Mesothelial cell of epicardium (in vitro differentiated cells): Measurements from ENCODE around the gene SLC34A1. TPM values are rescaled to one million over a fixed set of nuclear protein-coding genes. Genes with fewer than 3 reads are reported as not detected.
A peak's percentile ranks its signal among the peaks of the same experiment; 100 is the strongest.

Experiments used
- DNase-seq, 2 experiments: peaks; one replicate each; pipeline ENCODE4 v3.0.0; 2021; ENCODE audit warnings: low spot score in 2 of 2; ENCODE audit not compliant: unreplicated experiment in 2 of 2
- H3K27ac Mint-ChIP-seq: 2 replicates; pipeline ENCODE4 v1.8.0; 2021; ENCODE audit warnings: mixed read lengths
- H3K27me3 Mint-ChIP-seq: 2 replicates; pipeline ENCODE4 v1.8.0; 2021; ENCODE audit warnings: low read depth, mixed read lengths
- H3K36me3 Mint-ChIP-seq: 2 replicates; pipeline ENCODE4 v1.8.0; 2021; ENCODE audit warnings: mixed read lengths
- H3K4me1 Mint-ChIP-seq: 2 replicates; pipeline ENCODE4 v1.8.0; 2021; ENCODE audit warnings: mixed read lengths
- H3K4me3 Mint-ChIP-seq: 2 replicates; pipeline ENCODE4 v1.8.0; 2021; ENCODE audit warnings: mild to moderate bottlenecking, moderate library complexity, mixed read lengths
- H3K9me3 Mint-ChIP-seq: 2 replicates; pipeline ENCODE4 v1.8.0; 2021; ENCODE audit warnings: mixed read lengths
- CTCF ChIP-seq: fragments of 200-600 bp; sonication (generic); IDR thresholded peaks from one replicate; pipeline ENCODE4 v1.5.0; 2021; ENCODE audit warnings: antibody characterized with exemption; ENCODE audit not compliant: unreplicated experiment
- total RNA-seq: library from RNA; stranded (reverse); gene quantifications from 3 replicates; pipeline ENCODE4 v1.2.1, GENCODE V29; 2021

Gene SLC34A1
- total RNA-seq, 1 donor from 2014 or later: not detected

GRCh38 chr5:177389241-177390169 lies 5.3 kb downstream of the SLC34A1 start:
- Mint-ChIP-seq H3K27me3 (no peaks in the 10 kb centered on the region), H3K4me1 (peaks cover 13% of the 10 kb centered on the region), H3K27ac (peak overlapping the region; percentile 84), H3K9me3 (no peaks in the 10 kb centered on the region), H3K36me3 (no peaks in the 10 kb centered on the region), H3K4me3 (no peak overlapping the region)
- TF ChIP-seq CTCF: no peak
- DNase-seq: no peak

DNA sequence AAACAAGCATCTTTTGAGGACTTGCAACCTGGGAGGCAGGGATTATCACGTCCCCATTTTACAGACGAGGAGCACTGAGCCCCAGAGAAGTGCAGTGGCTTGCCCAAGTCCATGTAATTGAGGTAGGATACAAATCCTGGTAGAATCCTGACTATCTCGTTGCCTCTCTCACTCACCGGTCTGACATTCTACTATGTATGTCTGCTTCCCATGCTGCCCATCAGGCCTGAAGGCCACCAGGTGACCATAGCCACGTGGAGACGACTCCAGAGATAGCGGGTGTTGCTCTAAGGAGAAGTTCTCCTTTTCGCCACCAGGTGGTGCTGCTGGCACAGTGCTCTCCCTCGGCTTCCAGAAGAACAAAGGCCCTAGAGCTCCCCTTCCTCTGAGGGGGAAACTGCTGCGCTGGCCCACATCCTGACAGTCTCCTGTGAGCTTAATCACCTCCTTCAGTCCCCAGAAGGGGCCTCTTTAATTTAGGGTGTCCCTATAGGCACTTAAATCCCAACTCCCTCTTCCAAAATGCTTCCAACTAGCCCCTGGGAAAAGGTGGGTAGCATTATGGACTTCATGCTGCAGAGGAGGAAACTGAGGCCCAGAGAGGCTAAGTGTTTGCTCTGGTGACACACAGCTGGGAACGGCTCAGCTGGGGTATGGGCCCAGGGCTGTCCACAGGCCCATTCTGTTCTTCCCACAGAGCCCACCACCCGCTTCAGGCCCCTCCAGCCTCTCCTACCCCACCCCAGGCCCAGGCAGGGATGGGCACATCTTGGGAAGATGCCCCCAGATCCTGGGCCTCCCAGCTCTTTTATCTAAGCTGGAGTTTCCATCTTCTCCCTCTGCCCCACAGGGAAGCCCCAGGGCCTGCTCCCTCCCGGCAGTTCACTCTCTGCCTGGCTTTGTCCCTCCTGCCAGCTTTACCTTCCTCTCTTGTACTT lies 6.4 kb downstream of the SLC34A1 start:
- peak; percentile 70 to 91 for DNase-seq
- Mint-ChIP-seq H3K4me1 (peaks cover 13% of the 10 kb centered on the region), H3K27me3 (peaks cover 3% of the 10 kb centered on the region), H3K36me3 (no peaks in the 10 kb centered on the region), H3K27ac (peak overlapping the region; percentile 47), H3K4me3 (no peak overlapping the region), H3K9me3 (no peaks in the 10 kb centered on the region)
- peak; percentile 99 for TF ChIP-seq CTCF

DNA sequence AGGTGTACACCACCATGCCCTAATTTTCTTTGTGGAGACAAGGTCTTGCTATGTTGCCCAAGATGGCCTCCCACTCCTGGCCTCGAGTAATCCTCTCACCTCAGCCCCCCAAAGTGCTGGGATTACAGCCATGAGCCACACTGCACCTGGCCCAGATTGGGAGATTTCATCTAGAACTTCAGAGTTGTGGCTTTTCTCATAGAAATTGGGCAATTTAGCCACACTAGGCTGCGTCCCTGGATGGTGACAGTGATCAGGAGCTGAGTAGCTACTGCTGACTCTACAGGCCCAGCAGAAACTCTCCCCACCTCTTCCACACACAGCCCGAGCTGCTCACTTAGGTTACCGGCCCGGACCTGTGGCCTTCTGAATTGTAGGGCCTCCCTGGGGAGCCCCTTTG lies 8.5 kb downstream of the SLC34A1 start:
- H3K27me3 Mint-ChIP-seq: peaks cover 8% of the 10 kb centered on the region
- no peak overlapping the region for H3K27ac Mint-ChIP-seq

GRCh38 chr5:177393206-177393765 lies 9.1 kb downstream of the SLC34A1 start:
- Mint-ChIP-seq H3K4me3 (no peak overlapping the region), H3K27me3 (peaks cover 11% of the 10 kb centered on the region), H3K9me3 (no peaks in the 10 kb centered on the region), H3K36me3 (no peaks in the 10 kb centered on the region), H3K4me1 (peaks cover 13% of the 10 kb centered on the region), H3K27ac (no peak overlapping the region)
- TF ChIP-seq CTCF: no peak
- no peak for DNase-seq

More for the DNA sequence above, 8.5 kb downstream of the SLC34A1 start:
- H3K9me3 Mint-ChIP-seq: no peaks in the 10 kb centered on the region
- H3K4me1 Mint-ChIP-seq: peaks cover 13% of the 10 kb centered on the region
- no peak overlapping the region for H3K4me3 Mint-ChIP-seq
- no peaks in the 10 kb centered on the region for H3K36me3 Mint-ChIP-seq
- DNase-seq: no peak
- no peak for TF ChIP-seq CTCF

DNA sequence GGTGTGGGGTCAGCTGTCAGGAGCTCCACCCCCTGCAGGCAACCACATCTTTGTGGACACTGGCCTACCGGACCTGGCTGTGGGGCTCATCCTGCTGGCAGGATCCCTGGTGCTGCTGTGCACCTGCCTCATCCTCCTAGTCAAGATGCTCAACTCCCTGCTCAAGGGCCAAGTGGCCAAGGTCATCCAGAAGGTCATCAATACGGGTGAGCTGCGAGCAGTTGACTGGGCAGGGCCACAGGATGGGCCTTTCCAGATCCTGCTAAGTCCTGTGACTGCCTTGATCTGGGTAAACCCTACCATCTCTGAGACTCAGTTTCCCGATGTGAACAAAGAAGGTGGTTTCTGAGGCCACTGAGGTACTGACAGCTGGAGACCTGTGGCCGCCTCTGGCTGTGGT lies 9.8 kb downstream of the SLC34A1 start:
- Mint-ChIP-seq H3K27ac (no peak overlapping the region), H3K4me3 (no peak overlapping the region), H3K9me3 (no peaks in the 10 kb centered on the region), H3K27me3 (peaks cover 12% of the 10 kb centered on the region), H3K36me3 (no peaks in the 10 kb centered on the region), H3K4me1 (peaks cover 13% of the 10 kb centered on the region)
- no peak for DNase-seq
- TF ChIP-seq CTCF: no peak
